HEK293 (cell line): ENCODE measurements around the gene TRIM9.

Experiments
- CTCF ChIP-seq: fragments of 450-650 bp; formaldehyde crosslinking; IDR thresholded peaks from 2 replicates; pipeline ENCODE4 v1.5.1; 2016; ENCODE audit warnings: missing biosample characterization, missing genetic modification characterization
- GLI4 ChIP-seq: fragments of 450-650 bp; formaldehyde crosslinking; IDR thresholded peaks from 2 replicates; pipeline ENCODE4 v1.5.1; 2016; ENCODE audit warnings: missing biosample characterization, missing genetic modification characterization
- REST ChIP-seq: fragments of 450-650 bp; formaldehyde crosslinking; IDR thresholded peaks from 2 replicates; pipeline ENCODE4 v1.5.1; 2016; ENCODE audit warnings: missing biosample characterization, missing genetic modification characterization
- ZBTB26 ChIP-seq: fragments of 450-650 bp; formaldehyde crosslinking; optimal IDR thresholded peaks from 2 replicates; pipeline ENCODE3; 2016; ENCODE audit warnings: missing biosample characterization, mild to moderate bottlenecking, missing genetic modification characterization
- ZFP3 ChIP-seq: fragments of 450-650 bp; formaldehyde crosslinking; IDR thresholded peaks from 2 replicates; pipeline ENCODE4 v1.5.1; 2016; ENCODE audit warnings: low read depth, missing biosample characterization, missing genetic modification characterization
- ZFP41 ChIP-seq: fragments of 450-650 bp; formaldehyde crosslinking; IDR thresholded peaks from 2 replicates; pipeline ENCODE4 v1.5.1; 2016; ENCODE audit warnings: missing biosample characterization, missing genetic modification characterization, borderline replicate concordance
- ZNF184 ChIP-seq: fragments of 450-650 bp; IDR thresholded peaks from 2 replicates; pipeline ENCODE4 v1.5.1; 2018; ENCODE audit warnings: missing biosample characterization, mild to moderate bottlenecking, missing genetic modification characterization
- ZNF335 ChIP-seq: fragments of 450-650 bp; formaldehyde crosslinking; conservative IDR thresholded peaks from 2 replicates; pipeline ENCODE4 v1.5.1; 2016; ENCODE audit warnings: missing biosample characterization, missing genetic modification characterization
- ZNF350 ChIP-seq: fragments of 450-650 bp; formaldehyde crosslinking; IDR thresholded peaks from 2 replicates; pipeline ENCODE4 v1.5.0; 2017; ENCODE audit warnings: missing biosample characterization, mild to moderate bottlenecking, missing genetic modification characterization
- ZSCAN16 ChIP-seq: fragments of 450-650 bp; formaldehyde crosslinking; IDR thresholded peaks from 2 replicates; pipeline ENCODE4 v1.5.1; 2016; ENCODE audit warnings: missing biosample characterization, missing genetic modification characterization
- TF ChIP-seq, protein P1 (sequence below): fragments of 450-650 bp; formaldehyde crosslinking; IDR thresholded peaks from 2 replicates; pipeline ENCODE4 v1.5.1; 2016; ENCODE audit warnings: missing biosample characterization, missing genetic modification characterization
- TF ChIP-seq, protein P2 (sequence below): fragments of 450-650 bp; formaldehyde crosslinking; IDR thresholded peaks from 2 replicates; pipeline ENCODE4 v1.5.1; 2016; ENCODE audit warnings: missing biosample characterization, missing genetic modification characterization, low read depth

- no peak for TF ChIP-seq ZNF350 (tag by site-specific recombination)
- no peak for TF ChIP-seq ZNF335
- no peak for TF ChIP-seq CTCF (tag by site-specific recombination)
- no peak for TF ChIP-seq GLI4 (tag by site-specific recombination)
- TF ChIP-seq REST (tag by site-specific recombination): no peak
- no peak for TF ChIP-seq ZSCAN16 (tag by site-specific recombination)
- TF ChIP-seq, protein P1, sequence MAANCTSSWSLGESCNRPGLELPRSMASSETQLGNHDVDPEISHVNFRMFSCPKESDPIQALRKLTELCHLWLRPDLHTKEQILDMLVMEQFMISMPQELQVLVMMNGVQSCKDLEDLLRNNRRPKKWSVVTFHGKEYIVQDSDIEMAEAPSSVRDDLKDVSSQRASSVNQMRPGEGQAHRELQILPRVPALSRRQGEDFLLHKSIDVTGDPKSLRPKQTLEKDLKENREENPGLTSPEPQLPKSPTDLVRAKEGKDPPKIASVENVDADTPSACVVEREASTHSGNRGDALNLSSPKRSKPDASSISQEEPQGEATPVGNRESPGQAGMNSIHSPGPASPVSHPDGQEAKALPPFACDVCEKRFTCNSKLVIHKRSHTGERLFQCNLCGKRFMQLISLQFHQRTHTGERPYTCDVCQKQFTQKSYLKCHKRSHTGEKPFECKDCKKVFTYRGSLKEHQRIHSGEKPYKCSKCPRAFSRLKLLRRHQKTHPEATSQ (tag by site-specific recombination): no peak
- no peak for TF ChIP-seq ZNF184 (tag by site-specific recombination)
- TF ChIP-seq, protein P2, sequence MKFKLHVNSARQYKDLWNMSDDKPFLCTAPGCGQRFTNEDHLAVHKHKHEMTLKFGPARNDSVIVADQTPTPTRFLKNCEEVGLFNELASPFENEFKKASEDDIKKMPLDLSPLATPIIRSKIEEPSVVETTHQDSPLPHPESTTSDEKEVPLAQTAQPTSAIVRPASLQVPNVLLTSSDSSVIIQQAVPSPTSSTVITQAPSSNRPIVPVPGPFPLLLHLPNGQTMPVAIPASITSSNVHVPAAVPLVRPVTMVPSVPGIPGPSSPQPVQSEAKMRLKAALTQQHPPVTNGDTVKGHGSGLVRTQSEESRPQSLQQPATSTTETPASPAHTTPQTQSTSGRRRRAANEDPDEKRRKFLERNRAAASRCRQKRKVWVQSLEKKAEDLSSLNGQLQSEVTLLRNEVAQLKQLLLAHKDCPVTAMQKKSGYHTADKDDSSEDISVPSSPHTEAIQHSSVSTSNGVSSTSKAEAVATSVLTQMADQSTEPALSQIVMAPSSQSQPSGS: no peak
- no peak for TF ChIP-seq ZFP41 (tag by site-specific recombination)
- no peak for TF ChIP-seq ZFP3
- TF ChIP-seq ZBTB26 (tag by site-specific recombination): no peak
These were observed 88.1 kb downstream of the TRIM9 start for GRCh38 chr14:51006781-51007211.
